ENCODE results near the gene SUMF1. TPM values are rescaled to one million over a fixed set of nuclear protein-coding genes. Genes with fewer than 3 reads are reported as not detected.

Gene SUMF1
- total RNA-seq, 1 donor from 2014 or later = 10.4 TPM

DNA sequence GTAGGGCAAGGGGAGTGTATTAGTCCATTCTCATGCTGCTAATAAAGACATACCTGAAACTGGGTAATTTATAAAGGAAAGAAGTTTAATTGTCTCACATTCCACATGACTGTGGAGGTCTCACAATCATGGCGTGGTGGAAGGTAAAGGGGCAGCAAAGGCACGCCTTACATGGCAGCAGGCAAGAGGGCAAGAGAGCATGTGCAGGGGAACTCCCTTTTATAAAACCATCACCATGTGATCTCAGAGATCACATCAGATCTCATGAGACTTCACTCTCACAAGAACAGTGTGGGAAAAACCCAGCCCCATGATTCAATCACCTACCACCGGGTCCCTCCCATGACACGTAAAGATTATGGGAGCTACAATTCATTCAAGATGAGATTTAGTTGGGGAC lies 41.4 kb downstream of the SUMF1 start:
- intact Hi-C loops (cut with DNase I) = no loop called here
- no peak for DNase-seq (ENCODE audit: low spot score)

DNA sequence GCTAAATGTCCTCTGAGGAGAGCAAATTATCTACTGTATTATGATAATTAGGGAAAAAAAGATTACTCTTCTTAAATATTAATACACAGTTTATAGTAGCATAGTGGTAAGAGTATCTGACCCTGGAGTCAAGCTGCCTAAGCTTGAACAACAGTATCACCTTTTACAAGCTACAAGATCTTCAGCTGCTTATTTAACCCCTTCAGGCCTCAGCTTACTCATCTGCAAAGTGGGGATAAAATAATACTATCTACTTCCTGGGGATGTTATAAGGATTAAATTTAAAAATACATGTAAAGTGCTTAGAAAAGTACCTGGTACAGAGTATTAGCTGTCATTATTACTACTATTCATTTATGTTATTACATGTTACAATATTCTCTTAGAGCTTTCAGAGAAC lies 42.0 kb downstream of the SUMF1 start:
- intact Hi-C loops (cut with DNase I) = no loop called here
- DNase-seq (ENCODE audit: low spot score) = no peak

GRCh38 chr3:4421121-4421520 lies 45.9 kb downstream of the SUMF1 start:
- intact Hi-C loops (cut with DNase I) = no loop called here
- DNase-seq (ENCODE audit: low spot score) = no peak

GRCh38 chr3:4419920-4420319 lies 47.1 kb downstream of the SUMF1 start:
- intact Hi-C loops (cut with DNase I) = no loop called here
- no peak for DNase-seq (ENCODE audit: low spot score)

DNA sequence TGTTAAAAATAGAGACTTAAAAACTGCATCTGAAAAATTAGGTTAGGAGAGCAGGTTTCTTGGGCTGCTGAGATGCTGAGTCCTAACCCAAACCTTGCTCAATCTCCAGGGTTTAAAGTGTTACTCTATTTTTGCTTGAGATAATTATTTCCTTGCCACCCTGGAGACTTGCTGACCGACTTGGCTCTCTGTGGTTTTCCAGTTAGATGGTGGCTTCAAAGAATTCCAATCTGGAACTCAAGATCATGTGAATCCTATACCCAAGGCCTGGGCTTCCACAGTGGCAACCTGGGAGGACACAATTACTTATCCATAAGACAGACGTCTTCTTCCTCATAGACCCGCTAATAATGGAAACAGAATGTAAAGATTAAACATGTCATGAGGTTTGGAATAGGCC lies 47.7 kb downstream of the SUMF1 start:
- DNase-seq (ENCODE audit: low spot score) = no peak
- intact Hi-C loops (cut with DNase I) = no loop called here

GRCh38 chr3:4418156-4418555 lies 48.9 kb downstream of the SUMF1 start:
- intact Hi-C loops (cut with DNase I) = no loop called here

DNA sequence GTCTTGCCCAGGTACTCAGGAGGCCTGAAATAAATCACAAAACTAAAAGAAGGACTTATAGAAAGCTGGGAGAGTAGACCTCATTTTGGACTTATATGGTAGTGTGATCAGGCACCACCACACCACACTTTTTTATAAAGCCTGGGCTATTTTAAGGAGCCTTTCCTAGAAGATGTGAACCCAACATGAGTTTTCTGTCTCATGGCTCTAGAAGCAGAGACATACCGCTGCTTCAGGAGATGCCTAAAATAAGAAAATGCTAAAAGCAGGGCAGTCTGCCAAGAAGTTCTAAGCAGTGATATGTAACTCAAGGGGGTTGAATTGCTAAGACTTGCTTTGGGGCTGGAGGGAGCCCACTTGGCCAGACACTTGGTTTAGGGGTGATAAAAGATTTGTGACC lies 49.6 kb downstream of the SUMF1 start:
- intact Hi-C loops (cut with DNase I) = no loop called here

More at GRCh38 chr3:4418156-4418555, 48.9 kb downstream of the SUMF1 start:
- no peak for DNase-seq (ENCODE audit: low spot score)

GRCh38 chr3:4416961-4417360 lies 50.1 kb downstream of the SUMF1 start:
- no peak for DNase-seq (ENCODE audit: low spot score)
- intact Hi-C loops (cut with DNase I) = no loop called here

More for the DNA sequence above, 49.6 kb downstream of the SUMF1 start:
- DNase-seq (ENCODE audit: low spot score) = no peak

DNA sequence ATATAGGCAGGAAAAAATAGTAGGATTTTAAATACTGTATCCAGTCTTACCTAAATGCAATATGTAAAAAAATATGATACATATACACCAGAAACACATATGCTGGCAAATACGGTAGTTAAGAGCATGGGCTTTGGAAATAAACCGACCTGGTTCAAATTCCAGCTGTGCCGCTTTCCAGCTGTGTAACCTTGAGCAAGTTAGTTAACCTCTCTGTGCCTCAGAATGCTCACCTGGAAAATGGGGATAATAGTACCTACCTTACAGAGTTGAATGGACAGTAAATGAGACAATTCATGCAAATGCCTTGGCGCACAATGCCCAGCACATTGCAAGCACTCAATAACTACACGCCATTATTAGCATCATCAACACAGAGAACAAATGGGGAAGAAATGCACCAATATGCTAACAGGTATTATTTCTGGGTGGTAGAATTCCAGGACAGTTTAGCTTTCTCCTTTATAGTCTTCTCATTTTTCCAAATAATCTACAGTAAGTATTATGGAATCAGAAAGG lies 50.6 kb downstream of the SUMF1 start:
- no peak for DNase-seq (ENCODE audit: low spot score)
- intact Hi-C loops (cut with DNase I) = no loop called here

DNA sequence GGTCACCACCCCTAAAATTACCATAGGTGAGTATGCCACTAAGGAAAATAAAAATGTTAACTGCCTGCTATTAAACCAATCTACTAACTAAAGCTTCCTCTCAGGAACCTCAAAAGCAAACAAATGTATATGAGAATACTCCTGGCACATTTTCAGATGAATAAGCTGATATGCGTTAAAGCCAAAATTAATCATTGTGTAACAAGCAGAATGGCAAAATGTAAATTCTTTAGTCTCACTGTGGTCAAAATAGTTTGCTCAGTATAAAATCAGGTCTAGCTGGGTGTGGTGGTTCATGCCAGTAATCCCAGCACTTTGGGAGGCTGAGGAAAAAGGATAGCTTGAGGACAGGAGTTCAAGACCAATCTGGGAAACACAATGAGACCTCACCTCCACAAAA lies 53.6 kb downstream of the SUMF1 start:
- DNase-seq (ENCODE audit: low spot score) = no peak
- intact Hi-C loops (cut with DNase I) = no loop called here

GRCh38 chr3:4411833-4412232 lies 55.2 kb downstream of the SUMF1 start:
- intact Hi-C loops (cut with DNase I) = no loop called here
- DNase-seq (ENCODE audit: low spot score) = no peak

DNA sequence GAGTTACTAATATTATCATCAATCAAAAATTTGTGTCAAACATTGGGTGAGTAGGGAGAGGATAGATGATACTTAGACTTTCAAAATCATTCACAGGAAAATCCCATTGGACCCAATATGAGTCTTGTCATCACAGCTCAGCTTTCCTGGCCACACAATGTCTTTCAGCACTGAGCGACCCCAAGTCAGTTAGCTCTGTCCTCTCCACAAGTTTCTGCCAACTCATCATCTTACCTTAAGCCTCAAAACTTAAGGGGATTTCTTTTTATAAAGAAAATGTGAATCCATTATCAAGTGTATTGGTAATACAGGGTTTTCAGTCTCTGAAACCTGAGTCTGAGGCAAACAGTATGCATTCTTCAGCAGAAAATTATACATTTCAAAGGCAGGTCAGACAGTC lies 55.8 kb downstream of the SUMF1 start:
- no peak for DNase-seq (ENCODE audit: low spot score)
- intact Hi-C loops (cut with DNase I) = no loop called here

DNA sequence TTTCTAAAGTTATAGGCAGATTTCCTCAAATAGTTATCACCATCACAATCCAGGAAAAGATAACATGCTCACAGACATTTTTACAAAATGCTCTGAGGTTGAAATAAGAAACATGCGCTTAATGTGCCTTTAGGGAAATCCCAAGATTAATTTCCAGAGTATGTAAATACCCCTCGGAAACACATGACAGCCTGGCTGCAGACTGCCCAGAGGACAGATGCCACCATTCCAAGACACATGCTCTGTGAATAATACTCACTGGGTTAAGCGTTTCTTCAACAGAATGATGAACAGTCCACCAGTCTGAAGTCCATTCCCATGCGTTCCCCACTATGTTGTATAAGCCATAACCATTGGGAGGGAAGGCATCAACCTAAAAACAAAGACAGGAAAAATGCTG lies 56.5 kb downstream of the SUMF1 start:
- DNase-seq (ENCODE audit: low spot score) = no peak
- intact Hi-C loops (cut with DNase I) = no loop called here

DNA sequence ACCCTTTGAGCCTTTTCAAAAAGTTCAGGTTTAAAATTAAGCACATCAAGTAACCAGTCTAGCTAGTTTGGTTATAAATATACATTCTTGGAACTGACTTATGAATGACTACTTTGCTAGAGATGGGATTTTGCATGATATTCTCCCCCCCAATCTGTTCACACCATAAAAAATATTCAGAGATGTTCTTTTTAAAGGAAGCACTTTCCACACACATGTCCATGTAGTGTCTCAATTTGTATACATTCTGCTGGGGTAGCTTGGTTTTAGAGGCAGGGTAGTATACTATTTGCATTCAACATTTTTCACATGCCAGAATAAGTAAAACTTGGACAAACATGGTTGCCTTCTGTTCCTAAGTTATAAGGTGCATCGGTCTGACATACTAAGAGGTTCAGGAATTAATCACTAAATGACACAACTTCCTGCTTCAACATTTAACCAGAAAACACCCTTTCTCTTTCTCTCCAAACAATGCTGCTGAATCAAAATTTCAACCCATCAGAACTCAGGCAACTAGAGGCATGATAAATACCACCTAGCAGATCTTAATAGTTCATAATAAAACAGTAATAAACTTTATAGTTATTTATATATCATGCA lies 57.0 kb downstream of the SUMF1 start:
- intact Hi-C loops (cut with DNase I) = no loop called here
- DNase-seq (ENCODE audit: low spot score) = no peak

GRCh38 chr3:4409415-4409814 lies 57.7 kb downstream of the SUMF1 start:
- DNase-seq (ENCODE audit: low spot score) = no peak
- intact Hi-C loops (cut with DNase I) = no loop called here

GRCh38 chr3:4408958-4409357 lies 58.1 kb downstream of the SUMF1 start:
- no peak for DNase-seq (ENCODE audit: low spot score)
- intact Hi-C loops (cut with DNase I) = no loop called here

DNA sequence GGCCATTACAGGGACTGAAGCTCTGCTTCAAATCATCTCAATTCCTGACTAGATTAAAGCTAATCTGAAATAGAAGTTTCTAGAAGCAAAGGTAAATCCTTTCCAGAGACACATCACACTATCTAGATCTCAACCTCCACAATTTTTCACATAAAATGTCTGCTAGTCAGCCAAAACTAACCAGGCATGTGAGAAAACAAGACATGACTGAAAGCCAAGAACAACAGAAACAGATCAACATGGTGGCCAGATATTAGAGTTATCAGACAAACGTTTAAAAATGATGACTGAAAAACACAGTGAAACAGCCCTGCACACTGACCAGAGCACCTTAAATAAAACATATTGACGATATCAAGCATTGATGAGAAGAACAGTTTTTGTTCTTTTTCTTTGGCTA lies 59.1 kb downstream of the SUMF1 start:
- intact Hi-C loops (cut with DNase I) = no loop called here
- DNase-seq (ENCODE audit: low spot score) = no peak

GRCh38 chr3:4406746-4407568 lies 60.1 kb downstream of the SUMF1 start:
- DNase-seq (ENCODE audit: low spot score) = no peak
- intact Hi-C loops (cut with DNase I) = no loop called here

DNA sequence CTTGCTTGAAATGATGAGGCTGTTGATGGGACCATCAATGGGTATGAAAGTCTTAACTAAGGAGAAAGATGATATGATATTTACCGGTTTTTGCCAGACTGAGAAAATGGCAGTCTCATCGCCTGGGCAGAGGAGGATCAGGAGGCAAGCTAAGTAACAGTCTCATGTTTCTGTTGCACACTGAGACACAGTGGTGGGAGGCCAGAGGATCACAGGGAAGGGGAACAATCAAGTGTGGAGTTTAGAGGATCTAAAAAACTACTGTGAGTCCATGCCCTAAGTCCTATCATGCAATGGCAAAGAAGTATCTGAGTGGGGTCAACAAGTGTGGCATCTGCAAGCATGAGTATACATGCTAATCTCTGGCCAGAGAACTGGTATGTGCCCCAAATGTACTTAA lies 62.2 kb downstream of the SUMF1 start:
- intact Hi-C loops (cut with DNase I) = no loop called here
- DNase-seq (ENCODE audit: low spot score) = no peak

DNA sequence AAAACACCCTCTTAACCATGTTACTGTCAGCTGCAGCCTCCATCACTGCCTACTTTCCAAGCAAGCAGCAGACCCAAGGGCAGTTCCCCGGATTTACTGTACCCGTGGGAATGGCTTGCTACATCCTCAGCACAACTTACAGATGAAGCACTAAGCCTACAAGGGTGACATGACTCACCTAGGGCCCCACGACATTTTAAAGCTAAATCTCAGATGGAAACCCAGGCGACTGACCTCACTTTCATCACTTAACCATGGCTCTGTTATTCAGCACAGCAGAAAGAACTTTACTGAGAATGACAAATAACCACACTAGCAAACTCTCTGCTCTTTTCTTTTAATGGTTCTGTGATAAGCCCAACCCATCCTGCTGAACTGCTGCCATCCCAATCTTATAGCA lies 65.6 kb downstream of the SUMF1 start:
- intact Hi-C loops (cut with DNase I) = no loop called here
- DNase-seq (ENCODE audit: low spot score) = no peak

DNA sequence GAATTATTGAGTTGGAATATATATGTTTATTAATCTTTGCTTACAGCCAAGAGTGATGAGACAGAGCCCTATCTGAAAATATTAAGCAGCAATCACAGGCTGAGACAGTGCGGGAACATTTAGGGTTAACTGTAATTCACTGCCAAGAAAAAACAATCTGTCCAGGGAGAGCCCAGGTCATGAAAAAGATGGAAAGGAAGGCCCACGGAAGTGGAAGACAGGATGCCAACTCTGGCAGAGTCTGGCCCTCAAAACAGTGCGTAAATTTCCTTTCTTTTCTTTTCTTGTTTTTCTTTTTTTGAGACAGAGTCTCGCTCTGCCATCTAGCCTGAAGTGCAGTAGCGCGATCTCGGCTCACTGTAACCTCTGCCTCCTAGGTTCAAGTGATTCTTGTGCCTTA lies 67.6 kb downstream of the SUMF1 start:
- intact Hi-C loops (cut with DNase I) = no loop called here
- DNase-seq (ENCODE audit: low spot score) = no peak
